ENCODE measurements around the gene FOXN3. TPM values are rescaled to one million over a fixed set of nuclear protein-coding genes. Genes with fewer than 3 reads are reported as not detected.
A peak's percentile ranks its signal among the peaks of the same experiment; 100 is the strongest.

Gene FOXN3
- polyA plus RNA-seq, 1 experiment: 46.5 TPM

- ChIA-PET CTCF (no interaction called here), POLR2A (no interaction called here)
- Histone ChIP-seq H3K4me3 (ENCODE audit: low read depth, low read length) (no peak overlapping the region), H3K27me3 (ENCODE audit: control insufficient read depth, insufficient read depth, low read length) (peaks cover 2% of the 10 kb centered on the region), H3K9me3 (ENCODE audit: control insufficient read depth, insufficient read depth, low read length) (no peaks in the 10 kb centered on the region), H3K27ac (ENCODE audit: low read depth, low read length) (no peak overlapping the region)
- no peak for TF ChIP-seq CTCF (IDR thresholded peaks at IDR 0.05; ENCODE audit: low read depth, low read length)
- DNase-seq (ENCODE audit: low read depth, low spot score): no peak
These were observed 272.4 kb downstream of the FOXN3 start for GRCh38 chr14:89144642-89145041.

- no peaks in the 10 kb centered on the region; the same call in 1 of the 2 replicates for H3K9me3 ChIP-seq (ENCODE audit: control insufficient read depth, insufficient read depth, low read length)
- TF ChIP-seq CTCF (IDR thresholded peaks at IDR 0.05; ENCODE audit: low read depth, low read length): no peak
- no peak for DNase-seq (ENCODE audit: low read depth, low spot score)
- peaks cover 2% of the 10 kb centered on the region for H3K27me3 ChIP-seq (ENCODE audit: control insufficient read depth, insufficient read depth, low read length)
- CTCF ChIA-PET: no interaction called here
- no peak overlapping the region for H3K4me3 ChIP-seq (ENCODE audit: low read depth, low read length)
- H3K27ac ChIP-seq (ENCODE audit: low read depth, low read length): peak overlapping the region; percentile 11
- POLR2A ChIA-PET: no interaction called here
These were observed 273.0 kb downstream of the FOXN3 start for GRCh38 chr14:89144066-89144465.

GRCh38 chr14:89143595-89143994 lies 273.4 kb downstream of the FOXN3 start:
- CTCF ChIA-PET: no interaction called here
- Histone ChIP-seq H3K27ac (ENCODE audit: low read depth, low read length) (peak overlapping the region; percentile 11), H3K4me3 (ENCODE audit: low read depth, low read length) (no peak overlapping the region), H3K9me3 (ENCODE audit: control insufficient read depth, insufficient read depth, low read length) (no peaks in the 10 kb centered on the region; the same call in 1 of the 2 replicates), H3K27me3 (ENCODE audit: control insufficient read depth, insufficient read depth, low read length) (peaks cover 2% of the 10 kb centered on the region)
- TF ChIP-seq CTCF (IDR thresholded peaks at IDR 0.05; ENCODE audit: low read depth, low read length): no peak
- POLR2A ChIA-PET: no interaction called here
- DNase-seq (ENCODE audit: low read depth, low spot score): no peak

- Histone ChIP-seq H3K27me3 (ENCODE audit: control insufficient read depth, insufficient read depth, low read length) (peaks cover 2% of the 10 kb centered on the region), H3K4me3 (ENCODE audit: low read depth, low read length) (no peak overlapping the region), H3K27ac (ENCODE audit: low read depth, low read length) (no peak overlapping the region), H3K9me3 (ENCODE audit: control insufficient read depth, insufficient read depth, low read length) (no peaks in the 10 kb centered on the region; the same call in 1 of the 2 replicates)
- DNase-seq (ENCODE audit: low read depth, low spot score): no peak
- POLR2A ChIA-PET: no interaction called here
- CTCF ChIA-PET: no interaction called here
- TF ChIP-seq CTCF (IDR thresholded peaks at IDR 0.05; ENCODE audit: low read depth, low read length): no peak
These were observed 274.7 kb downstream of the FOXN3 start for GRCh38 chr14:89142366-89142765.

- DNase-seq (ENCODE audit: low read depth, low spot score): no peak
- CTCF ChIA-PET: no interaction called here
- no peak overlapping the region for H3K27ac ChIP-seq (ENCODE audit: low read depth, low read length)
- H3K4me3 ChIP-seq (ENCODE audit: low read depth, low read length): no peak overlapping the region
- TF ChIP-seq CTCF (IDR thresholded peaks at IDR 0.05; ENCODE audit: low read depth, low read length): no peak
- peaks cover 2% of the 10 kb centered on the region for H3K27me3 ChIP-seq (ENCODE audit: control insufficient read depth, insufficient read depth, low read length)
- peaks cover 2% of the 10 kb centered on the region; the same call in 1 of the 2 replicates for H3K9me3 ChIP-seq (ENCODE audit: control insufficient read depth, insufficient read depth, low read length)
- POLR2A ChIA-PET: no interaction called here
These were observed 275.2 kb downstream of the FOXN3 start for GRCh38 chr14:89141862-89142261.
